ENCODE measurements around the gene P2RX7. TPM values are rescaled to one million over a fixed set of nuclear protein-coding genes. Genes with fewer than 3 reads are reported as not detected.
"Not testable (repeated sequence)": the region's sequence is repeated elsewhere in the genome, so short reads cannot be mapped to it uniquely, and the experiment has no call there.

P2RX7 gene
- total RNA-seq, 4 donors from 2014 or later: 1.6 to 2.7 (median 2.2) TPM

GRCh38 chr12:121154793-121155375 lies 22.2 kb downstream of the P2RX7 start:
- H3K4me3 ChIP-seq: no peak overlapping the region
- H3K27ac ChIP-seq: no peak overlapping the region
- no peak for TF ChIP-seq POLR2A (IDR thresholded peaks at IDR 0.05)
- no peak for TF ChIP-seq CTCF (IDR thresholded peaks at IDR 0.05)
- no peaks in the 10 kb centered on the region for H3K9me3 ChIP-seq
- no peaks in the 10 kb centered on the region for H3K27me3 ChIP-seq
- no peak for DNase-seq
- H3K4me1 ChIP-seq: no peaks in the 10 kb centered on the region
- peaks cover 0 to 30% (median 0%) of the 10 kb centered on the region in 3 donors for H3K36me3 ChIP-seq
- intact Hi-C loops (cut with DNase I): no loop called here
- 89 to 93% methylated on average over 14 of the region's 14 CpGs for WGBS, 2 donors

- intact Hi-C loops (cut with DNase I): no loop called here
- TF ChIP-seq CTCF (IDR thresholded peaks at IDR 0.05): no peak
- no peak for TF ChIP-seq POLR2A (IDR thresholded peaks at IDR 0.05)
- WGBS, 2 donors: 83 to 89% methylated on average over 4 to 5 of the region's 5 CpGs
- Histone ChIP-seq H3K4me3 (no peak overlapping the region), H3K4me1 (no peaks in the 10 kb centered on the region), H3K36me3 (peaks cover 0 to 30% (median 0%) of the 10 kb centered on the region in 3 donors), H3K27me3 (no peaks in the 10 kb centered on the region), H3K9me3 (no peaks in the 10 kb centered on the region), H3K27ac (no peak overlapping the region)
- DNase-seq: no peak
Measured at GRCh38 chr12:121156365-121156764, 23.7 kb downstream of the P2RX7 start.

GRCh38 chr12:121158085-121158484 lies 25.4 kb downstream of the P2RX7 start:
- DNase-seq: no peak
- WGBS, 2 donors: 95 to 100% methylated on average over 1 to 3 of the region's 3 CpGs
- no peak overlapping the region for H3K4me3 ChIP-seq
- TF ChIP-seq CTCF (IDR thresholded peaks at IDR 0.05): no peak
- TF ChIP-seq POLR2A (IDR thresholded peaks at IDR 0.05): no peak
- intact Hi-C loops (cut with DNase I): no loop called here
- H3K27me3 ChIP-seq: no peaks in the 10 kb centered on the region
- H3K36me3 ChIP-seq: peaks cover 0 to 39% (median 0%) of the 10 kb centered on the region in 3 donors
- H3K4me1 ChIP-seq: no peaks in the 10 kb centered on the region
- H3K9me3 ChIP-seq: no peaks in the 10 kb centered on the region
- no peak overlapping the region for H3K27ac ChIP-seq

GRCh38 chr12:121158728-121159351 lies 26.2 kb downstream of the P2RX7 start:
- 72 to 86% methylated on average over 2 to 5 of the region's 5 CpGs for WGBS, 2 donors
- H3K4me1 ChIP-seq; DNase-seq; H3K4me3 ChIP-seq; H3K27me3 ChIP-seq; H3K9me3 ChIP-seq; H3K27ac ChIP-seq; intact Hi-C loops (cut with DNase I): not testable (repeated sequence)
- peaks cover 0 to 39% (median 0%) of the 10 kb centered on the region in 3 donors for H3K36me3 ChIP-seq

- Histone ChIP-seq H3K9me3 (no peaks in the 10 kb centered on the region), H3K4me3 (no peak overlapping the region), H3K36me3 (peaks cover 0 to 39% (median 0%) of the 10 kb centered on the region in 3 donors), H3K27ac (no peak overlapping the region), H3K27me3 (no peaks in the 10 kb centered on the region), H3K4me1 (no peaks in the 10 kb centered on the region)
- DNase-seq: no peak
- TF ChIP-seq CTCF (IDR thresholded peaks at IDR 0.05) (no peak), POLR2A (IDR thresholded peaks at IDR 0.05) (no peak)
- 68 to 69% methylated on average over 7 of the region's 7 CpGs for WGBS, 2 donors
- intact Hi-C loops (cut with DNase I): no loop called here
Measured at GRCh38 chr12:121159467-121160307, 27.0 kb downstream of the P2RX7 start.
